GM18873 (cell line): Measurements from ENCODE around the gene NAA16.
"Not testable (repeated sequence)": the region's sequence is repeated elsewhere in the genome, so short reads cannot be mapped to it uniquely, and the experiment has no call there.

Source experiments
- ATAC-seq: cut with Tn5 transposase; IDR thresholded peaks from one replicate; pipeline ENCODE4 v1.9.1; 2021; ENCODE audit warnings: mild to moderate bottlenecking, moderate library complexity, moderate number of reproducible peaks; ENCODE audit not compliant: unreplicated experiment, low FRiP score

The NAA16 gene

DNA sequence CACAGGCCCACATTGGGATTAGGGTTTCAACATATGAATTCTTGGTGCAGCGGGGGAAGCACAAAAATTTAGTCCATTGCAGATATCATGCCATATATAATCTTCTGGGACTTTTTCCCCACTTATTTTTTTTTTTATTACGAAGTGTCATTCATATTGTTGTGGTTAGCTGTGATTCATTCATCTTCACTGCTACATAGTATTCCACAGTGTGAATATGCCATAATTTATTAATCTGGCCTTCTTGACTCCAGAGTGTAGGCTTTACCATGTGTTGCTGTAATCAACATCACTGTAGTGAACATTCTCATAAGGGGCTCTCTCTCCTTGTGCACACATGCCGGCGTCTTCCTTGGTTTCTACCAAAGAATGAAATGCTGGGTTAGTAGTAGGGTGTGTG, 92.9 kb downstream of the NAA16 start:
- no peak for ATAC-seq

- ATAC-seq = no peak
Measured at GRCh38 chr13:41405367-41405766, 94.3 kb downstream of the NAA16 start.

DNA sequence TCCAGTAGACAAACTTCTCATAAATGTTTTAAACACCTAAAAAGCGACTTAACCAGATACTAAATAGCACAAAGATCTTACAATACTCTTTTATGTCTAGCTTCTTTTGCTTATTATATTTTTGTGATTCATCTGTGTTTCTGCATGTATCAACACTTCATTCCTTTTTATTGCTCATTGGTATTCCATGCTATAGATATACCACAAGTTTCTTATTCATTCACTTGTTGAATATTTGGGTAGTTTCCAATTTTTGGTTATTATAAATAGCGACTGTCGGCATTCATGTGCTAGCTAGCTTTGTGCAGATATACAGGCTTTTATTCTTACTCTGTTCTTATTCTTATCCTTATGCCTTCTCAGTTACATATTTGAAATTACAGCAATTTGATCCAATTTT, 96.3 kb downstream of the NAA16 start:
- ATAC-seq = no peak

DNA sequence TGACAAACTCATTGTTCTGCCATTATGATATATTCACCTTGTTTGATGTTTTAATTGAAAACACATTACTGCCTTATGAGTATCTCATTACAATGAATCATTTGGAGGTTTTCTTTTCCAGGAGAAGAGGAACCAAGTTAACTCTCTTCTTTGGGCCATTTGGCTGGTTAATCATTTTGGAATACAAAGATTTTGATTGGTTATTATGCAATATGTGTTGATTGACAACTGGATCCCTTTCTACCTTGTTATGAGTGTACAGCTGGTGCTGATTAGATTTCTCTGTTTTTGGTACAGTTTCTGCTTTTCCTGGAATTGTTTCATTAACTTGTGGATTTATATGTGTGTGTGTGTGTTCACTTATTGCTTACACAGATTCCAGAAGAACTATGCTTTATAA, 97.1 kb downstream of the NAA16 start:
- ATAC-seq = no peak

DNA sequence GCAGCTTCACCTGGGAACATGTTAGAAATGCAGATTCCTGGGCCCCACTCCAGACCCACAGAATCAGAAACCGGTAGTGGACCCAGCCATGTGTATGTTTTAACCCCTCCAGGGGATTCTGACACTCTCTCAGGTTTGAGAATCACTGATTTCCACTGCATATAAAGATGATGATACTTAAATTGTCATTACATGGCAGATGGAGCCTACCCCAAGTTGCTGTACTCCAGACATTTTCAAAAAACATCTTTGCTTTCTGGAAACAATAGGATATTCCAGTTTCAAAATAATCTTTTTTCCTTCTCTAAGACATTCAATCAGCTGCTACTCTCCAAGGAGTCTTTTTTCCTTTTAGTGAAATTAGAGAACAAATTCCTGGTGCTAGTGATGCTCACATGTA, 97.7 kb downstream of the NAA16 start:
- no peak for ATAC-seq

- no peak for ATAC-seq
Measured at GRCh38 chr13:41409611-41410010, 98.5 kb downstream of the NAA16 start.

DNA sequence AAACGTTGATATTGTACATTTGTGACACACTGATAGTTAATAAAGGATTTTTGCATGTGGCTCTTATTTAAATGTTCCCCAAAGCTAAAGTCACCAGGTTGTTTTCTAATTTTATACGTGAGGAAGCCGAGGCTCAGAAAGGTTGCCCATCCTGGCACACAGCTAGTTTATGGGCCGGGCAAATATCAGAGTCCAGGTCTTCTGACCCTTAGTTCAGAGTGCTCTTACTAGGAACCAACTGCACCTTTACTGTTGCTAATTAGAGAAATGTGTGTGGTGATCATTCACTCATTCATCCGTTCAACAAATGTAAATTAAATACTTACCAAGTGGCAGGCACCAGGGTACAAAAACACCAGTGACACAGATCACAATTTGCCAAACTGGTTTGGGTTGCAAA, 100.0 kb downstream of the NAA16 start:
- no peak for ATAC-seq

- no peak for ATAC-seq
Measured at GRCh38 chr13:41411522-41411921, 100.5 kb downstream of the NAA16 start.

GRCh38 chr13:41413872-41414271, 102.8 kb downstream of the NAA16 start:
- no peak for ATAC-seq

DNA sequence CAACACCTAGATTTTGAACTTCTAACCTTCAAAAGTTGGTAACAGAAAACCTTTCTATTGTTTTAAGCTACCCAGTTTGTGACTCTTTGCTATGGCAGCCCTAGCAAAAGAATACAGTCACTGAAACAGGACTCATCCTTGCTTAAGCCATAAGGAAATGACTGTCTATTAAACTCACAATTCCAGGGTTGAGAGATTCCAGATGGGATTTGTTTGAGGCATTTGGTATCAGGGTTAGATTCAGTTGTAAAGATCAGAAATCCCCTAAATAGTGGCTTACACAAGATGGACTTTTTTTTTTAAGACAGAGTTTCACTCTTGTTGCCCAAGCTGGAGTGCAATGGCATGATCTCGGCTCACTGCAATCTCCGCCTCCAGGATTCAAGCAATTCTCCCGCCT, 105.2 kb downstream of the NAA16 start:
- no peak for ATAC-seq

DNA sequence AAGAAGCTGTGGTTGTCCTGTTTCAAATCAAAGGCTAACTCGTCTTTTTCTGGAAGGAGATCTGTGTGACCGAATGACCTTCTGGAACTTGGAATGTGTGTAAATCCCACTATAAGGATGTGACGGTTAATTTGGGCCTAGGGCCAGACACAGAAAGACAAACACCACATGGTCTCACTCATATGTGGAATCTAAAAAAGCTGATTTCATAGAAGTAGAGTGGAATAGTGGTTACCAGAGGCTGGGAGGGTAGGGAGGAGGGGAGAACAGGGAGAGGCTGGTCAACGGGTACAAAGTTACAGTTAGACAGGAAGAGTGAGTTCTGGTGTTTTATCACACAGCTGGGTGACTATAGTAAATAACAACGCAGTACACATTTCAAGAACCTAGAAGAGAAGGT, 107.0 kb downstream of the NAA16 start:
- ATAC-seq = no peak

DNA sequence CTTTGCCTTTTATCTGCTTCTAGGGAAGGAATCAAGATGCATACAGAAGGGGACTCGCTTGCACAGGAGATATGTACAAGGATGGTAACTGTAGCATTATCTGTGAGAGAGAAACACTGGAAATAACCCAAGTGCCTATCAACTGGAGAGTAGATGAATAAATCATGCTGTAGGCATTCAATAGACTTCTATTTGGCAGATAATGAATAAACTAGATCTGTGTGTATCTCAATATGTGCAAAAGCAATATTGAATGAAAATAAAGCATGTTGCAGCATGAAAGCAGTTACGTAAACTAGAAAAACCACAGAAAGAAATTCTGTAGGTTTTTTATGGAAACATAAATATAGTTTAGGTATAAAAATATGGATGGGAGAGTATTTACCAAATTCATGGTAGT, 107.7 kb downstream of the NAA16 start:
- ATAC-seq = no peak

GRCh38 chr13:41419206-41419605, 108.1 kb downstream of the NAA16 start:
- ATAC-seq = no peak

- ATAC-seq = no peak
Measured at GRCh38 chr13:41420146-41420545, 109.1 kb downstream of the NAA16 start.

GRCh38 chr13:41421330-41421729, 110.3 kb downstream of the NAA16 start:
- not testable (repeated sequence) for ATAC-seq

- not testable (repeated sequence) for ATAC-seq
Measured at GRCh38 chr13:41421983-41422382, 110.9 kb downstream of the NAA16 start.

- not testable (repeated sequence) for ATAC-seq
Measured at GRCh38 chr13:41423259-41423658, 112.2 kb downstream of the NAA16 start.

GRCh38 chr13:41424675-41425074, 113.6 kb downstream of the NAA16 start:
- ATAC-seq = not testable (repeated sequence)

DNA sequence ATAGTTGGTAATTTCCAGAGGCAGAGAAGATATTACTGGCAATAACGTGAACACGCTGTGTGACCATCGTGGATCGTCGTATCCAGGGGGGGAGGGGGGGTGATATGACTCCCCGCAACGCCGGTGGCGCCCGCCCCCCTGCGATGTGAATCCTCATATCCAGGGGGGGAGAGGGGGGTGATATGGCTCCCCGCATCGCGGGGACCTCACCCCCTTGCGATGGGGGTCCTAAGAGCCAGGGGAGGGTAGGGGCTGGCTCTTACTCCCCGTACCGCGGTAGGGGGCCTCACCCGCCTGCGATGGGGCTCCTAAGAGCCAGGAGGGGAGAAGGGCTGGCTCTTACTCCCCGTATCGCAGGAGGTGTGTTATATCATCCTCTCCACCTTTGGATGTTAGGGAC, 115.0 kb downstream of the NAA16 start:
- ATAC-seq = no peak
